HG03139 (cell line): ENCODE data around the gene SPATA21.
"Not testable (repeated sequence)": the region's sequence is repeated elsewhere in the genome, so short reads cannot be mapped to it uniquely, and the experiment has no call there.

ENCODE experiments used
- ATAC-seq: cut with Tn5 transposase; IDR thresholded peaks from one replicate; pipeline ENCODE4 v1.9.1; 2021; ENCODE audit not compliant: unreplicated experiment

SPATA21 gene, protein sequence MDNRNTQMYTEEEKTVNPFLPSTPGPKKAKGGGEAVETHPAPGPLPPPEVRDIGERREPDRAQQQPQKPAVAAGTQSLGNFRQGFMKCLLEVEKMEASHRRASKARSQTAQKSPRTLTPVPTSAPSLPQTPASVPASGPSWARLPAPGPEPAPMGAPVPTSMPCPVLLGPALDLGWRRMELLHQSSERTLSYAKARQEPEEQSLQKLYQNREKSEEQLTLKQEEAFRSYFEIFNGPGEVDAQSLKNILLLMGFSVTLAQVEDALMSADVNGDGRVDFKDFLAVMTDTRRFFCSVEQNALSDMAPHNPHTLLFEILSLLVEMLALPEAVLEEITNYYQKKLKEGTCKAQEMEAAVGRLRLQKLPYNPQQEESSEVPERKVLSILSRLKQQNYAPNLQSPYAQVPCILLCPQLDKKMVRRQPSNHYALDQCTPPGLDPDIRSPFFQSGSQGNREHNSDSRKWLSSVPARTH

DNA sequence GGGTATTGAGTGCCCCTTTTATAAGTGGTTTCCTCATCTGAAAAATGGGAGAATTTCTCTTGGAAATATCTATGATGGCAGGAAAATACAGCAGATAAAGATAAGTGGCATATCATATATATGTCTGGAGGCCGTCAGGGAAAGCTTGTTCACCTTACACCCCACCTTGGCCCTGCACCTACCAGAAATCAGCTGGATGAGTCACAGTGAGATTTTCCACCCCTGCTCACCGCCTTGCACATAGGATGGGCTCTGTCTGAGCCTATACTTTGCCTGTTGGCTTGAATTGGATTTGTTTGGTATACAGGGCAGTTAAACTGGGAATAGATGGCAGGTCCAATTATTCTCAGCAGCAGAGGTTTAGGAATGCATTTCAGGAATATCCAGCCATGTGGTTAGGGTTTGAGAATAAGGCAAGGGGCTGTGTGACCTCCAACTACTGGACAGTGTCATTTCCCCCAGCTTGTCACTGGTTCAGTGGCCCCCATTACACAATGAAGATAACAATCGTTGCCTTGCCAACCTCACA lies at the start of gene SPATA21:
SPATA21 (minus strand) TSS at position 479 of the 529 bp plus-strand sequence. CDS start 6,053 bp downstream, outside the sequence.
- no peak for ATAC-seq

DNA sequence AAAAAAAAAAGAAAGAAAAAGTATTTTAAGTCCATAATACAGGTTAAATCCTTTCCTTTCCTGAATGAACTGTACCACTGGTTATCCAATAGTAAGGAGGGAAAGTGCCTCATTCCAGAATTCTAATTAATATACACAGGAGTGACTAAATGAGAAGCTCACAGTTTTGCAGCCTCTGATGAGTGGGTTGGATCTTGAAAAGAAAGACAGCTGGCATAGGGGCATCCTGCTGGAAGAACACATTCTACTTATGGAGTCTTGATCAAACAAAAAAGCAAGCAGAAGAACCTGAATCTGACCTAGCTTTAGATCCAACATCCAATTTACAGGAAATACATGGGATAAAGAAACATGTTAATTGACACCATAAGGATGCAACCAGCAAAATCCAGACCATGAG lies 49.8 kb upstream of the SPATA21 start:
- ATAC-seq, result not testable (repeated sequence)

DNA sequence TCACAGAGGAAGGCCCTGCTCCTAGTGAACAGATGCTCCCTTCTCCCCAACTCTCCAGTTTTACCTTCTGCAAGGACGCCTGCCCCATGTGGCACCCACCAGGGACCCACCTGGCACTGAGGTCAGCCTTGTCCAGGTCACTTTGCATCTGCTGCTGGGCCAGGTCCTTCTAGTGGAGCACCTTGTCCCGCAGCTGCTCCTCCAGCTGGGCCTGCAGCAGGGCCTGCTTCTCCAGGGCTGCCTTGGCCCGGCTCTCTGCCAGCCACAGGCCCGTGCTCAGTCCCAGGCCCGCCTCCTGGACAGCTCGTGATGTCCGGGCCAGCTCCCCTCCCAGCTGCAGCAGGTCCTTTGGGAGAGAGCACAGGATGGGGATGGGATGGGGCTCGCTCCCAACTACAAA lies 49.1 kb upstream of the SPATA21 start:
- not testable (repeated sequence) for ATAC-seq

DNA sequence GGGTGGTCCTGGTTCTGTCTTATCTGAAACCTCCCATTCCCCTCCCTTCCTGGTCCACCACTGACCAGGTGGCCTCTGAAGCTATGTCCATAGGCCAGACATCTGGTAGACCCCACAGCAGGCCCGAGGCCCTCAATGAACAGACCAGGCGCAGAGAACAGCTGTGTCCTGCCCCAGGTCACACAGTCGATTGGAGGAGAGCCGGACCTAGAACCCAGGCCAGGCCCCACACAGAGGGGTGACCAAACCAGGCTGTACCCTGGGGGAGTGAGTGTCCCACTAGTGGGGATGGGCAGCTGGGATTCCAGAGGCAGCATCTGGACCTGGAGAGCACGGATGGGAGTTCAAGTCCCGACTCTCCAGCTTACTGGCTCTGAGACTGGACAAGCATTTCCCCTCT lies 47.7 kb upstream of the SPATA21 start:
- ATAC-seq, result no peak

DNA sequence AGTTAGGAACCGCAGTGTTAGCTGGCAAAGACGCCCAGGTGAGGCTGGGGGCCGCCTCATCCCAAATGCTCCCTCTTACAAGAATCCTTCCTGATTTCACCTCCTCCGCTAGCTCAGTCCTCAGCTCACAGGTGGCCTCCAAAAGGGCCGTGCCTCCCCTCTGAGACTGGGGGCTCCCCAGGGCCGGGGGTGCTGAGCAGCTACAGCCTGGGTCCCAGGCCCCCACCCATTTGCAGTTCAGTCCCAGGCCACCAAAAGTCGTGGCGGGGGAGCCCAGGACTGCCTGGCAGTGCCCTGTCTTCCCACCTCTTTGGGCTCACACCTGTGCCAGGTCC lies 47.2 kb upstream of the SPATA21 start:
- ATAC-seq, result no peak

DNA sequence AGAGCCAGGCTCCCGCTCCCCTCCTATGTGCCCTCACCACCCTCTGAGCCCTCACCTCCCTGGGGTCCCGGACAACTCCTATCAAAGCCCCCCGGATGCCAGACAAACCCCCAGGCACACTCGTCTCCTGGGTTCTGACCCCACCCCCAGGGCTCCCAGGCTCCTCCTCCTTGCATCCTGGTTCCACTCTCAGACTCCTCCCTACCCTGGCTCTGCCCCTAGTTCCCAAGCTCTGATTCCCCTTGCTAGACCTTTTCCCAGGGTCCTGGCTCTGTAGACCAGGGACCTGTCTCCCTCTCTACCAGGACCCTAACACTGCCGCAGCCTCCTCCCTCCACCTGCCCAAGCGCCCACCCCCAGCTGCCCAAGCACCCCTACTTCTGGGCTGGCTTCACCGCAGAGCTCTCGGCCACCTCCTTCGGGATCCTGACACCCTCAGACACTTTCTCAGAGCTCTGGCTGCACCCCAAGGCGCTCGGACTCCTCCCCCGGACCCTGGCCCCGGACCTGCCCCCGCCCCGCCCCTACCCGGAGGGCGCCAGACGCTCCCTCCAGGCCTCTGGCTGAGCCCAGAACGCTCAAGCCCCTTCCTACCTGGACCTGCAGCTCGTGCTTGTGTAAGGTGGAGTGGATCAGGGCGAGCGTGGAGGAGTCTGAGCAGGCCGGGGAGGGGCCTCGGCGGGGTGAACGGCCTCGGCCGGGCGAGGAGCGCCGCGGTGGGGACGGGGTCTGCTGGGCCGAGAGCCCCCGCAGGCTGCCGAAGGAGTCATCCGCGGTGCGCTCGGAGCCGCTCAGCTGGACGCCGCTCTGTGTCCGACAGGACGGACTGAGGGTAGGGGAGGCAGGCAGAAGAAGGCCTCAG lies 46.6 kb upstream of the SPATA21 start:
- not testable (repeated sequence) for ATAC-seq

DNA sequence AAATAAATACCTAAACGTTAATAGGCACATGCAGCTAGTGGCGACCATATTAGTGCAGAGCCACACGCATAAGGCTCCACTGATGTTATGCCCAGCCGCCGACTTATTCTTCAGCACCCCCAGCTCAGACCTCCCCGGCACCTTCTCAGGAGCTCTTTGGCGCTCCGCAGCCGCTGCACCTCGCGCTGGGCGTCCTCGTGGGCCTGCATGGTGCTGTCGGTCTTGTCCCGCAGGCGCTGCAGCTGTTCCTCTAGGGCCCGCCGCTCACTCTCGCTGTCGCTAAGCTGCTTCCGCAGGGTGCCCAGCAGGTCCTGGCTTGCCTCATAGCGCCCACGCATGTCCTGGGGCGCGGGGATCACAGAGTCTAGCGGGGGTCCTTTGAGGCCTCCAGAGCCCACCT lies 45.9 kb upstream of the SPATA21 start:
- not testable (repeated sequence) for ATAC-seq

DNA sequence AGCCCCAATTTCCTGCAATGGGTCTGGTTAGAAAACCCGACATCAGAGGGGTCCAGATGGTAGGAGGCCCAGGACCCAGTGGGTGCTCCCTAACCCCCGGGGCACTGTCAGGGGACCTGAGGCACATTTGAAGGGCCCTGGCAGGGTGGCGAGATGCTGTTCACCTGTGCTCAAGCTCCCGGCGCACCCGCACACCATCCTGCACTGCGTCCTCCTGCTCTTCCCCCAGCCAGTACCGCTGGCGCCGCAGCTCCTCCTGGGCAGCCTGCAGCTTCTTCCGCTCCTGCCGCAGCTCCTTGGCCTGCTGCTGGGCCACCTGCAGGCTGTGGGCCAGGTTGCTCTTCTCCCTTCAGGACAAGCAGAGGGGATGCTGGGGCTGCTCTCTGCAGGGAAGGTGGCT lies 40.9 kb upstream of the SPATA21 start:
- ATAC-seq, result no peak

DNA sequence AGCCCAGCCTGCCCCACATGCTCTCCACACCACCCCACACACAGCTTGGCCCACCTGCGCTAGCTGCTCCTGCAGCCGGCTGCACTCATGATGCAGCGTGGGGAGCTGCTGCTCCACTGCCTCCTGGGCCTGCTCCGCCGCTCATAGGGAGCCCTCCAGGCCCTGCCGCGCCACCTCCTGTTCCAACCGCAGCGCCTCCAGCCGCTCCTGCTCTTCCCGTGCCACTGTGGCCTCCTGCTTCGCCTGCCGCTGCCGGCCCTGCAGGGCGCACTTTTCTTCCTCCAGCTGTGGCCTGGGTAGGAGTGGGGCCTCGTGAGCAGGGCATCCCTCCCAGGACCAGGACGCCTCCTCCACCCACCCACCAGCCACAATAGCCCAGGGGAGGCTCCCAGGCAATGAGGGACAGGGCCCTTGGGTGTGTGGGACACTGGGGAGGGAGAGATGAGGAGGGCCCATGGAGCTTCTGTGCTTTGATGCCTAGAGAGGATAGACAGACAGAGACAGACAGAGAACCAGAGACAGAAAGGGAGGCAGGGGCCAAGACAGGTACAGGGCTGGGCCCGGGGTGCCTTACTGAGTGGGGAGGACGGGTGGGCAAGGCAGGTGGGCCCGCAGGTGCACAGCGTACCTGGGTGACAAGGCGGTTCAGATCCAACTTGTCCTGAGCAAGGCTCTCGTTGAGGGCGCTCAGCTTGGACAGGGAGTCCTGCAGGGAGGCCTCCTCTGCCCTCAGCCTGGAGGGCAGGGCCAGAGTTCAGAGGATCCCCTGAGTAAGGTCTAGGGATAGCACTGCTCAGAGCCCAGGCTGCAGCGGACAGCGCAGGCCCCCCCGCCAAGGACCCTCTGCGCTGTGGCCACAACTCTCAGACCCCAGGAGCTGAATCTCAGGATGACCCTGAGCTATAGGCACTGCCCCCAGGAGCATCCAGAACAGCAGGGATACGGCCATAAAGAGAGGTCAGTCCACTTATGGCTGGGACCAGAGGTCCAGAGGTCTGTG lies 38.8 kb upstream of the SPATA21 start:
- not testable (repeated sequence) for ATAC-seq

DNA sequence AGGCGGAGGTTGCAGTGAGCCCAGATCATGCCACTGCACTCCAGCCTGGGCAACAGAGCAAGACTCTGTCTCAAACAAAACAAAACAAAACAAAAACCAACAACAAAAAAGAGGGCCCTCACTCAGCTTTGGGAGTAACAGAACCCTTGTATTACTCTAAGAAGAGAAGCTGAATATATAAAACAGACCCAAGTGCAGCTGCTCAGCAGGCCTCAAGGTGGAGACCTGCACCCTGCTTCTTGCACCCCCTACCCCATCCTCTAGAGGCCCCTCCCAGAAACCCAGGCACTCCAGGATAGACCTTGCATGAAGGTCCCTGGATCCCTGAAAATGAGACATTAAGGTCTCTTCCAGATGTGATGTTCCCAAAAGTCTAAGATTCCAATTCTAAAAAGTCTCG lies 37.7 kb upstream of the SPATA21 start:
- not testable (repeated sequence) for ATAC-seq

DNA sequence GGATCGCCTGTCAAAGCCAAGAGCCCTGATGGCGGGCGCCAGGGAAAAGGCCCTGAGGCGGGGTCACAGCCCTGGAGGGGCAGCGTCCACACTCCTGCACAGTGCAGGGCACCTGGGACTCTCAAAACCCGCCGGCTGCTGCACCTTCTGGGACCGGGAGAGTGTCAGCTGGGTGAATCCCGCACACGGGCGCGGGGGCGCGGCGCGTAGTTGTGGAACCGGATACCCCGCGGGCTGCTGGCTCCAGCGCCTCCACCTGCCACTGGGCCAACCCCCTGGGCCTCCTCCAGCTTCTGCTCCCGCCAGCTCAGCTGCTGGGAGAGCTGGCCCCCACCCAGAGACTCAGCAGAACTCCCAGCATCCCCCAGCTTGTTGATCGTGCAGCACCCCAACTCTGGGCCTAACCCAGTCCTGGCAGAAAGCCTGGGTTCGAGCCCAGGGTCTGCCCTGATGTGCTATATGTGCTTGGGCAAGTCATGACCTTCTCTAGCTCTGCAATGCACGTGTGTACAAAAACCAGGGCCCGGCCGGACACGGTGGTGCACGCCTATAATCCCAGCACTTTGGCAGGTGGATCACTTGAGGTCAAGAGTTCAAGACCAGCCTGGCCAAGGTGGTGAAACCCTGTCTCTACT lies 37.1 kb upstream of the SPATA21 start:
- ATAC-seq, result no peak

DNA sequence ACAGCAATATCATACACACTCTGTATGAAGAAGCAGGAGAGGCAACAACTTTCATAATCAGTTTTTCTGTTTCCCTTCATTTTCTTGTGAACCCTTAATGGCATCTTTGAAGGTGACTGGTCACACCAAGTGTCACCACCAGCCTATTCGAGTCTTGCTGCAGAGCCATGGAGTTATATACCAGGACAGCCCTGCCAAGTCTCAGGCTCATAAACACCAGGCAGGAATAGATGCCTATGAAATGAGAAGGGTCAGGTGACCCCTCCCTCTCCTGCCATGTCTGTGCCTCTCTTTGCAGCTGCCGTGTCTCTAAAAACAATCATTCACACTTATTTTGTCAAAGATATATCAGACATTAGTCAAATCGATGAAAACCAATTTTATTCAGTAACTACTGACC lies 31.3 kb upstream of the SPATA21 start:
- ATAC-seq, result no peak

DNA sequence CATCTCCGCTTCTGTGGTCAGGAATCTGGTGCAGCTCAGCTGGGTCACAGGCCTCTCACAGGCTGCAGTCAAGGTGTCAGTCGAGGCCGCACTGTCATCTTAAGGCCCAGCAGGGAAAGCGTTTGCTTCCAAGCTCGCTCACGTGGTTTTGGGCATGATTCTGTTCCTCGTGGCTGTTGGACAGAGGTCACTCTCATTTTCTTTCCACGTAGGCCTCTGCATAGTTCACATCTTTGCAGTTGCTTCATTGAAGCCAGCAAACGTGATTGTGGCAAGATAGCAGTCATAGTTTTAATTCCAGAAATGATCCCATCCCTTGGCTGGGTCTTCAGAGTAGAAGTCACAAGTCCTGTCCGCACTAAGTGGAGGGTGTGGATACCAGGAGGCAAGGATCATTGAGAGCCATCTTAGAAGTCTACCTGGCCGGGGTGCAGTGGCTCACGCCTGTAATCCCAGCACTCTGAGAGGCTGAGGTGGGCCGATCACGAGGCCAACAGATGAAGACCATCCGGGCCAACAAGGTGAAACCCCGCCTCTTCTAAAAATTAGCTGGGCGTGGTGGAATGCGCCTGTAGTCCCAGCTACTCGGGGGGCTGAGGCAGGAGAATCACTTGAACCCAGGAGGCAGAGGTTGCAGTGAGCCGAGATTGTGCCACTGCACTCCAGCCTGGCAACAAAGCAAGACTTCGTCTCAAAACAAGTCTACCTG lies 27.8 kb upstream of the SPATA21 start:
- no peak for ATAC-seq

DNA sequence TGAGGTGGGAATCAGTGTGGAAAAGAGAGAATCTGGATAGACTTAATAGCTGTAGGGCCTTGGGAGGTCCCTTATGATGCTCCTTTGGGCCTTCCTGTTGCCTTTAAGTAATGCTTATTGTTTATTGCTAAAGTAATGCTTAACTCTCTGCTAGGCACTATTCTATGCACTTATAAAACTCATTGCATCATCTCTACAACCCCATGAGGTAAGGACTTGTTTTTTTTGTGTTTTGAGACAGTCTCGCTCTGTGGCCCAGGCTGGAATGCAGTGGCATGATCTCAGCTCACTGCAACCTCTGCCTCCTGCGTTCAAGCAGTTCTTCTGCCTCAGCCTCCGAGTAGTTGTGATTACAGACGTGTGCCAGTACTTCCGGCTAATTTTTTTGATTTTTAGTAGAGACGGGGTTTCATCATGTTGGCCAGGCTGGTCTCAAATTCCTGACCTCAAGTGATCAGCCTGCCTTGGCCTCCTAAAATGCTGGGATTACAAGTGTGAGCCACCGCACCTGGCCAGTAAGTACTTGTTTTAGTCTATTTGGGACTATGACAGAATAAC lies 25.6 kb upstream of the SPATA21 start:
- no peak for ATAC-seq

DNA sequence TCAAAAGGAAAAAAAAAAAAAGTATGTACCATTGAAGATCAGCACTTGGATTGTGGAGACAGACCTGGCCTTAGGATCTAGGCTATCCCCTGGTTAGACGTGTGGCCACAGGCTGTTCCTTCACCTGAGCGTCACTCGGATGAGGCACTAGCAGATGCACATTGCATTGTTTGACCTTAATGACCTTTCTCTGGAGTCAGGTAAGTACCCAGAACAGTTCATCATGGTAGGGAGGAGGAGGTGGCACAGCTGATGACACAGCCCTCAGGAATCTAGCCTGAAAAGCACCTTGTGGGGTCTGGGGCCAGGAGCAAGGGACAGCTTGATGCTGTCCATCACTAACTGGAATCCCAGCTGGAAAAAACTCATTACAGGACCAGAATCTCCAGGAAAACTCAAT lies 24.5 kb upstream of the SPATA21 start:
- no peak for ATAC-seq

DNA sequence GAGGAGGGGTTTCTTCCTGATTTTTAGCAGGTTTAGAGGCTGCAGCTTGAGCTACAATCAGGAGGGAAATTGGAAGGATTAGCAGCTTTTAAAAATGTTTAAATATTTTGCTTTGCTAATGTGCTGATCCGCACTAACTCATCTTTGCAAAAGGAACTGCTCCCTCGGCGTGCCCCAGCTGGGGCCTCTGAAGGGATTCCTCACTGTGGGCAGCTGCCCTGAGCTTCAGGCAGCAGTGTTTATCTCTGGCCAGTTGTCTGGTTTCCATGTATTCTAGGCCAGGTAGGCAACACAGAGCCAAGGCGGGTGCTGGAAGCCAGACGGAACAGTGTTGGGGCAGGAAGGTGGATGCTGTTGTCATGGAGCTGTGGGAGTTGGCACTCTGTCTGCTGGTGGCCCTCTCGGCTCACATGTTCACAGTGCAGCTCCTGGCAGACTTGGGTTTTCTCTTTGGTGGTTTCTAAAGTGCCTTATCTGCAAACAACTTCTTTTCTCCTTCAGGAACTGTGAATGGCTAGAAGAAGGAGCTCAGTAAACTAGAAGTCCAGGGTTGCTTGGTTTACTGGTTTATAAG lies 22.2 kb upstream of the SPATA21 start:
- no peak for ATAC-seq

DNA sequence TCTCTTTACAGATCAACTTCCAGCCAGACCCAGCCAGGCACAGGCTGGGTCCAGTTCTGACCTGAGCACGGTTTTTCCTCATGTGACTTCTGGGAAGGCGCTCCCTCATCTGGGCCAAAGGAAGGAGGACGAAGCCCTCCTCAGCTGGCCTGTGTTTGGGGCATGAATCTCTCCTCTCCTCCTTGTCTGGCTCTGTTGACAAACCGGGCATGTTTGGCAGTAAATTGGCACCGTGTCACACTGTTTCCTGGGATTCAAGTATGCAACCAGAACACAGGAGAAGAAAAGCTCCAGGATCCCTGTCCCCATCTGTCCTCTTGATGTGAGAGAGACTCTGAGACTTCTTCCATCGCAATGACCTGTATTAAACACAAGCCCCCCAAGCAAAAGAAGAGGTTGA lies 21.6 kb upstream of the SPATA21 start:
- no peak for ATAC-seq

DNA sequence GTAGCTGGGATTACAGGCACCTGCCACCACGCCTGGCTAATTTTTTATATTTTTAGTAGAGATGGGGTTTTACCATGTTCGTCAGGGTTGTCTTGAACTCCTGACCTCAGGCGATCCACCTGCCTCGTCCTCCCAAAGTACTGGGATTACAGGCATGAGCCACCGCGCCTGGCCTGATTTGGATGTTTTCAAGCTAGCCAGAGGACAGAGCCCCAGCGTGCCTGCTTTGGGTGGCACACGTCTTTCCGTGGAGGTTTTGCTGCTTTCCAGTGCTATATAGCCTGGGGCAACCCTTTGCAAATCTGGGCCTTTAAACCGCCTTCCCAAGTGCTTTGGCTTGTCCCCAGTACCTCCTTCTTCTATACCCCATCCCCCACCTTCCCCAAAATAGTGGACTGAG lies 18.9 kb upstream of the SPATA21 start:
- ATAC-seq, result not testable (repeated sequence)

DNA sequence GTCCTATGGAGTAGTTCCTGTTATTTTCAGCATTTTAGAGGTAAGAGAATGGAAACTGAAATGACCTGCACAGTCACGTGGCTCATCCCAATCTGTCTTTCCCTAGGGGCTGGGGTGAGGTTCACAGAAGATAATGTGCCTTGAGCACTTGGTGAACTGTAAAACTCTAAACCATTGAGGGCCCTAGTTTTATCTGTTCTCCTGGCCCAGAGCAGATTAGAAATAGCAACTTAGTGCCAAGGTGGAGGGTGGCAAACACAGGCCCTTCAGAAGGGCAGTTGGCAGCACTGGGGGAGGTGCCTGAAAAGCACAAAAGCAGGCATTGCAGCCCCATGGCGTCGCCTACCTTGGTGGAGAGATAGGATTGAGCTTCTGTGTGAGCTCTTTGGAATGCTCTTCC lies 17.7 kb upstream of the SPATA21 start:
- not testable (repeated sequence) for ATAC-seq
